Forelimb muscle (tissue), 1 donor: ENCODE measurements around the gene PAQR8. TPM values are rescaled to one million over a fixed set of nuclear protein-coding genes. Genes with fewer than 3 reads are reported as not detected.

Experiments used
- DNase-seq: peaks from one replicate; pipeline ENCODE4 v3.0.0-alpha.2; 2013; ENCODE audit warnings: low read depth
- polyA plus RNA-seq: library from polyadenylated mRNA; unstranded; fragments of 120-200 nt; gene quantifications from one replicate; pipeline ENCODE4 v1.2.1, GENCODE V29; 2013; ENCODE audit not compliant: insufficient read length

PAQR8 gene
- polyA plus RNA-seq, 1 donor, result 5.3 TPM

DNA sequence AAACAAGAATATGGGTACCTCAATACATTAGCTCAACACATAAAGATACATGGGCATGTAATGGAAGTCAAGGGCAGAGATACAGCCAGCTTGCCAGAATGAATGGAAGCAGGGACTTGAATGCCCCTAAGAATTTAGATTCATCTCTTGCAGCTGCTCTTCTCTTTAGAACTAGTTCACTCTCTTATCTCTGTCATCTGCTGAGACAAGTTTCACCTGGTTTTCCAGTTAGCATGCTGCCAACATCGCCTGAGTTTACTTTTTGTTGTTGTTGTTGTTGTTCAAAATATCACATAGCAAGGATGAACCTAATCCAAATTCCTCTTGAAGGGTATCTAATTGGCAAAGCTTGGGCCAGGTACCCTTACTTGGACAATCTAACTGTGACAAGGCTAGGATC, 14.1 kb upstream of the PAQR8 start:
- no peak for DNase-seq

DNA sequence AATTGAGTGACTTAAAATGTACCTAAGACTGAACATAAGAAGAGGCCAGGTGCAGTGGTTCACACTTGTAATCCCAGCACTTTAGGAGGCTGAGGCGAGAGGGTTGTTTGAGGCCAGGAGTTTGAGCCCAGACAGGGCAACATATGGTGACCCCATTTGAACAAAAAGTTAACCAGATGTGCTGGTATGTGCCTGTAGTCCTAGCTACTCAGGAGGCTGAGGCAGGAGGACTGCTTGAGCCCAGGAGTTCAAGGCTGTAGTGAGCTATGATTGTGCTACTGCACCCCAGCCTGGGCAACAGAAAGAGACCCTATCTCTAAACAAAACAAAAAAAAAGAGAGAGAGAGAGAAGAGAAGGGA, 10.1 kb upstream of the PAQR8 start:
- no peak for DNase-seq

DNA sequence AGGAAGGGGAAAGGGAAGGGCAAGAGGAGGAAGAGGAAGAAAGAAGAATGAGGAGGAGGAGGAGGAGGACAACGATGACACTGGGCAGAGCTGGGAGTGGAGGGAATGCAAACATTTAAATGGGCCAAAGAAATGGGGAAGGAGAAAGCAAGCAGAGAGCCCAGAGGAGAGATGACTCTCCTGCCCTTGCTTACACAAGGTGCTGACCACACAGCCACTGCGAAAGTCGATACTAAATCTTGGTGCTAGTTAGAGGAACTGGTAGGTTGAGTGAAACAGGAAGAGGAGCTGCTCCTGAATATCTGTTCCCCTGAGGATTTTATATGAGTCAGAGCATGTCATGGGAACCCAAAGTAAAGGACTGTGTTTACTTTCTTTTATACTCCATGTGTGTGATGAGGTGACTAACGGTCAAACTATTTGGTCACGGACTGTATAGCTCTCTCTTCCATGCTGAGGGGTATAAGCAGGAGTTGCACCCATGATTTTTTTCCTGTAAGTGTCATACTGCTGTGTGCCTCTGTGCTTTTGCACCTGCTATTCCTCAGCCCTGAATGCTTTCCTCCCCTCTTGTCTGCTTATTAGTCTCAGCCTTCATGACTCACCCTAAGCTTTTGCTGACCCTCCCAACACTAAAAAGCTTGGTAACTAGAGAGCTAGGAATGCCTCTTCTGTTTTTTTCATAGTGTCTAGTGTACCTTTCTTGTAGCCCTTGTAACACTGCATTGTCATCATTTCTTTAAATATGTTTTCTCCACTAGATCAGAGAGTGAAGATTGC, 9.5 kb upstream of the PAQR8 start:
- DNase-seq, result no peak

DNA sequence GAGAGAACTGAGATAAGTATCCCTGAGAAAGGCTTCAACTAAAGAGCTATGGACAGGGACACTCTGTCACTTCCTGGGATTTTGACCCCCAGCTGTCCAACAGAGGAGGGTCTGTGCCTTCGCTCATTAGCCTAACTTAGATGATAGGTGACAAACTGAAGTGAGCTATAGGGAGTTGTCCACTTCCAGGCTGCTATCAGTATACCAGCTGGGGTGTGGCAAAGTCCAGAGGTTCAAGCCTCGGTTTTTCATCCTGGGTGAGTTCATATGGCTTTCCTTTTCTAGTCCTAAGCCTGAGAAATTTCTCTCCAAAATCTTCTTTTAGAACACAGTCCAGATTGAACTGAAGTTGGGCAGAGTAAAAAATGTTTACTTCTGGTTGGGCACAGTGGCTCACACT, 5.9 kb upstream of the PAQR8 start:
- DNase-seq, result no peak

DNA sequence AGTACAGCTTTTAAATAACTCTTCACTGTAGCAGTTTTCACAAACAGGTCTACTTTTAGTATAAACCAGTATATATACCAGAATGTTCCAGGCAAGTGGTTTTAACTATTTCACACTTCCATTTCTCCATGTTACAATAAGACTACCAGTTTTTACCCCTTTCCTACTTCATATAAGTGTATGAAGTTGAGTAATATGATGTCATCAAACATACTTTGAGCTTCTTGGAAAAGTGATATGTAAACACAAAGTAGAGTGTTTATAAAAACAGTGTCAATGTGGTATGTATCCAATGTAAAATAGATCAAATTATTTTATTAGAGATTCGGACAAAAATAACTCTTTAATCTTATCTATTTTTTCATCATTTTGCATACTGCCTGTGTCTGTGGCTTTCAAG, 2.5 kb upstream of the PAQR8 start:
- no peak for DNase-seq

DNA sequence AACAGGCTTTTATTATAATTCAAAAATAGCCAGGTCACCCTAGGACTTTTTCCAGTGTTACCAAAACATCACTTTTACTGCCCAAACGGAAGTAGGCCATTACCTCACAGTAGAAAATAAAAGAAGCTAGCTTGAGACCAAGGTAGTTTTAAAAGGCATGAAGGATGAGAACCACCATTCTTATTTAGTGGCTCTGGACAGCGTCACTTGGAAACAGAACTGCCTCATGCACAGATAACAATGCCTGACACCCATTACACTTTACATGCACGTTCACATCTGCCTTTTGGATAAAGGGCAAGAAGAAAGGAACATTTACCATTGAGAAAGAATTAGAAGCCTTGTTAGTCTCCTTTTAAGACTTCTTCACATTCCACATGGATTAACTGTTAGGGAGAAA, 1.9 kb upstream of the PAQR8 start:
- DNase-seq, result no peak

DNA sequence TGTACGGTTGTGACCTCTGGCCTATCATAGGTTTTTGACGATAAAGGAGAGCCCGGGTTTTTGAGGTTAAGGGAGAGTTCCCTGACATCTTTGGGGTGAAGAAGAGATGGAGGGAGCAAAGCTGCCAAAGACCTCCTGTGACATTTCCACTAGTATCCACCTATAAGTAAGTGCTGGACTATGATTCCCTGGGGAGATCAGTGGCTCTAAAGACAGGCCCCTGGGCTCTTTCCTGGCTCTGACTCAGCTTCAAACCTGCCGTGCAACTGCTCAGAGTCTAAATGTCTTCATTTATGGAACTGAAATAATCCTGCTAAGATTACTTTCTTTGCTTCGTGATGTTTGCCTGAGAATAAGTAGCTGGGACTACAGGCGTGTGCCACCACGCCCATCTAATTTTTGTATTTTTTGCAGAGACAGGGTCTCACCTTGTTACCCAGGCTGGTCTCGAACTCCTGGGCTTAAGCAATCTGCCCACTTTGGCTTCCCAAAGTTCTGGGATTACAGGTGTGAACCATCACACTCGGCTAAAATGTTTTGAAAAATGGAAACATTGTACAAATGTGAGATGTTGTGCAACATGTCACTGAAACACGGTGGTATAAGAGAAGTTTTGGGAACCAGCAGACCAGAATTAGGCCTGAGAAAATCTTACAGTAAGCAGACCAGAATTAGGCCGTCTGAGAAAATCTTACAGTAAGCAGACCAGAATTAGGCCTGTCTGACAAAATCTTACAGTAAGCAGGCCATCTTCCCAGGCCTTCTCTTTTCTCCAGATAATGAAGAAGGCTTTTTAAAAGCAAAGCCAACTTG, 1.1 kb upstream of the PAQR8 start:
- DNase-seq, result no peak

DNA sequence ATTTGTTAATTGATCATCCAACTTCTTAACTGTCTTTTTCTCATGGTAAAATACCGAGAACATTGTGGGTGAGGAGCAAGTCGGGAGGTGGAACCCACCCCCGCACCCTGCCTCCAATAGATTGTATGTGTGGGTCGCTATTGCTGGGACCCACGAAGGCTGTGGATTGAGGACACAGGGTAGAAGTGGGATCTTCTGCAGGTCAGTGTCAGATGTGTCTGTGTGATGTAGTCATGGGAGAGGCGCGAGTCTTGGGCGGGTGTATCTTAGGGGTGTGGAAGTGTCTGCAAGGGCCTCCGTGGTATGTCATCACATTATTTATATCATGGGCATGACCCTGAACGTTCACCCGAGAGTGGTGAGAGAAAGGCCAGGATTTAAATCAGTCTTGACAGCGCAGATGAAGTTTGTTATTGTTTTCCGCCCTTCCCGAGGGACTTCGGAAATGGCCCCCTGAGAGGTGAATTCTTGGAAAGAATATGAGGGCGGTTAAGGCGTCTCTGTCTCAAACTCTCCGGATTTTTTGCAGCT, 472 bp upstream of the PAQR8 start:
- no peak for DNase-seq

DNA sequence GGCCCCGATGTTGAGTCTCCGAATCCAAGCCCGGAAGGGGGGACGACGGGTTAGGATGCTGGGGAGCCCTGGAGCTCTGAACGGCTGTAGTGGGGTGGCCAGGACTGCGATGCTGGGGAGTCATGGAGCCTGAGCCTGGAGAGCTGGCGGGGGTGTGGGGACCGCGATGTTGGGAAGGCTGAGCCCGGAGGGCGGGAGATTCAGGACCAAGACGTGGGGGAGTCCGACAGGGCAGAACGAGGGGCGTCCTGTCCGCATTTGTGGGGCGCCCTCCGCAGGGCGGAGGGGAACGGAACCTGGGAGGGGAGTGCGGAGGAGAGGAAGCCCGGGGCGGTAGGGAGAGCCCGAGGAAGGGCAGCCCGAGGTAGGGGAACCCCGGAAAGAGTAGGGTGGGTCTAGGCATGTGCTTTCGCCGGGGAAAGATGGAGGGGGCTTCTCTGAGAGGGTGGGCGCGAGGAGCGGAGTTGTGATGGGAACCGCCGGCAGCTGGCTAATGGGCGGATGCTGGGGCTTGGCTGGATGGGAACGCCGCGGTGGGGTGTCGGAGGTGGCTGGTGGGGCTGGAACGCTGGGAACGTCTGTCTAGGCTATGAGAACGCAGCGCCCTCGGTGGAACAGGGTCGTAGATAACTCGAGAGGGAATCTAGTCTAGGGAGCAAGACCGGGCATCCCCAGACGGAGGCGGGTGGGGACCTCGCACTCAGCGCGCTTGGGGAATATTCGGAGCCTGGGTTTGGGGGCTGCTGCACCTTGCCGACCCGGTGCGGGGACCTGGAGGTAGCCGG, 684 bp downstream of the PAQR8 start:
- no peak for DNase-seq

DNA sequence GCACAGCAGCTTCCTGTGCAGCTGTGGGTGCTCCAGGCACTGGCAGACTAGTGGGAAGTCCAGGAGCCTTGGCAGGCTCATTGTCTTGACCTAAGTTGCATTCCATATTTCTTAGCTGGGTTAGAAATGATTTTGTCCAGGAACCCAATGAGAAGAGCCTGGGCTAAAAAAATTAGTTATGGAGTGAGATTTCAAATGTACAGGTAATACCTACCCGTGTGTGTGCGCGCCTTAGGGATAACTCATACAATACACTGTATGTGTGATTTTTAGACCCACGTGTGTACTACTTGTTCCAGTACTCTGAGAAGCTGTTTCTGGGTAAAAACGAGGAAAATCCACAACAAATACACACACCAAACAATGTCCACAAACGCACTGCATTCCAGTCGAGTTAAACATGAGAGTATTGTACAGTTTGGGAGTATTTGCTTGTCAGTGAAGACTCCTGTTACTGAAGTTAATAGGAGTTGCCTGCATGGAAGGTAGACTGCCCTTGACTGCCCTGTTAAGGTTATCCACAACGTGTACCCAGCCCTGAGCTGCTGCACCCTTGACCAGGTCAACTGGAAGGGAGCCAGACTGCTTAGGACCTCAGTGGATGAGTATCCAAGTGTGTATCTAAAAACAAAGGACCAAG, 1.4 kb downstream of the PAQR8 start:
- no peak for DNase-seq

DNA sequence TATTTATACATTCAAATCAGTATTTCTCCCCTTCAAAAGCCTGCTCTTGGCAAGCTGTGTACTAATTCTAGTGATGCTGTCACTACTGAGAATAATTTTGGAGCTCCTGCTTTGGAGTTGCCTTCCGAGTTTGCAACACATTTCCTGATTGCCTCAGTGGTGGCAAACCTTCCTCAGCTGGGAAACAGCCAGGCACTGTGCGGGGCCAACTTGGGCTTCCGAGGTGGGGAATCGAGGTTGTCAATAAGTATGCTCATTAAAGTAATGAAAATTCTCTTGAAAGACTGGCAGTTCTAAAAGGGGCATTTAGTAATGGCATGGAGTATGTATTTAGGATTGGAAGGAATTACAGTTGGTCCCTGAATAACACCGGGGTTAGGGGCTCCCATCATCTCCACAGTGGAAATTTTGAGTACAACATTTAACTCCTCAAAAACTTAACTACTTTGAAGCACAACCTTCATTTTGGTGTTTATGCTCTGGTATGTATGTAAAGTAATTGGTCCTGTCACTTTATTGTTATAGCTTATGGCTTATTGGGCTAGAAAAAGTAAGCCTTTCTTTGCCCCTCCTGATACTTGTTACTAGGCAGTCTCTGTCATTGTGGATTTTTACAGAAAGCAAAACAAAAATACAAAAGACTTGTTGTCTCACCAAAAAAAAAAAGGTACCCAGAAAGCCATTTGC, 2.7 kb downstream of the PAQR8 start:
- DNase-seq, result no peak

DNA sequence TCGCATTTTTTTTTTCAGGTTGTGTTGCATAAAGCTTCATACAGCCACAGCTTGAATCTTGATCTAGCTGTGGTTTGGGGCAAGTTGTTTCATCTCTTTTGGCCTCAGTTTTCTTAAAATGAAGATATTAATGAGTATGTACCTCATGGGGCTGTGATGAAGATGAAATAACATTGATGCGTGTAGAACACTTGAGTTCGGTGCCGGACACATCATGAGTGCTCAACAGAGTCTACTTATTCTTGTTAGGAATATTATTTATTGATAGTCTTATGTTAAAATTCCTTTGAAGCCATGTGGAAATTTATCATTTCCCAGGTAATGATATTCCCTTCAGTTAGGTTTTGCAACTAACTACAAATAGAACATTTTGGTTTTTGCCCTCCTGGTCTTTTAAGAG, 3.4 kb downstream of the PAQR8 start:
- DNase-seq, result no peak

DNA sequence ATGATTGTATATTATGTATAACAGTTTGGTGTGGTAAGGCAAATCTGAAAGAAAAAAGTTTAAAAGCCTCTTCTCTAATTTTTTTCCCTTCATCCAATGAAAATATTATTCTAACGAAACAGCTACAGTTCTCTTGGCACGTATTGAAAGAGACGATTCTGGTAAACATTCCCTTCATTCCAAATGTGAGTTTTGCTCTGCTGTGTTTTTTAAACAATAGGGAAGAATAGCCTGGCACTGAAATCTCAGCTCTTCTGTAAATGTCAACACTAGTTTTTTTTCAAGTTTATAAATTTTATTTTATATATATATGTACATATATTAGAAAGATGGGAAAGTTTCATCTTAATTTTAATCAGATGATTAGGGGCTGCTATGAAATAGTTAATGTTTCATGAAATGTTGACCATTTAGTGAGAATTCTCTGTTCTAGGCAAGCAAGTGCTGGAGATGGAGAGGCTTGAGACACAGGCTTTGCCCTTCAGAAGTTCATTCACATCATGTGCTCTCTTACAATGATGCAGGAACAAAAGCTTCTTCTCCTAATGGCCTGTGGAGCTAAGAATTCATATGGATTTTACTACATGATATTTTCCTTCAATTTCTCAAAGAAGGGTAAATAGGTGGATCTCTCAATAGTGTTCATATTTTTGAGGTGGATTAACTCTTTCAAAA, 4.1 kb downstream of the PAQR8 start:
- no peak for DNase-seq

DNA sequence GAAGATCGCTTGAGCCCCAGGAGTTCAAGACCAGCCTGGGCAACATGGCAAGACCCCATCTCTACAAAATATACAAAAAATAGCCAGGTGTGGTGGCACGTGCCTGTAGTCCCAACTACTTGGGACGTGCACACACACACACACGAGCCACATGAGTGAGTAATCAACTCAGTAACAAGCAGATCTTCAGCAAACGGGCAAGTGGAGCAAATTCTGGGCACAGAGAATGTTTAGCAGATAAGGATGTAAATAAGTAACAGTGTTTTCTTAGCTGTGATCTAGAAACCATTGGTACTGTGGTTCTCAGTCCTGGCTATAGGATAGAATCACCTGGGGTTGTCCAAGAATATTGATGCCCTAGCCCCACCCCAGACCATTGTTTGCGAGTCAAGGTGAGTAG, 6.1 kb downstream of the PAQR8 start:
- no peak for DNase-seq

DNA sequence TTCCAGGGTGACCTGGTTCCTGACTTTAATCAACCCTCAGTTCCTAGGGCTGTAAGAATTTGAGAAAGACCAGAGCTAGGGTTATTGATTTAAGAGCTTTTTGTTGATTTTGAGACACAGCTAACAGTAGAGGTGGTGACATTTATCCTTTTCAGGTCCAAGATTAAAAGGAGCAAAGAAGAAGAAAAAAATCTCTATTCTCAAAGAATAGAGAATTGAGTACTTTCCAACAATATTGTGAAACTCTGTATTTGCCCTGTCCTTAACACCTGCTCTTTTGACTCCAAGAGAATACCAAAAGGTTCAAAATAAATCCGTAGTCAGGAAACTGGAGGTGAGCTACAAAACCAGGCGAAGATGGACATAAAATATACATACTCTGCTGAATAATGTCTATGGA, 7.3 kb downstream of the PAQR8 start:
- DNase-seq, result no peak

DNA sequence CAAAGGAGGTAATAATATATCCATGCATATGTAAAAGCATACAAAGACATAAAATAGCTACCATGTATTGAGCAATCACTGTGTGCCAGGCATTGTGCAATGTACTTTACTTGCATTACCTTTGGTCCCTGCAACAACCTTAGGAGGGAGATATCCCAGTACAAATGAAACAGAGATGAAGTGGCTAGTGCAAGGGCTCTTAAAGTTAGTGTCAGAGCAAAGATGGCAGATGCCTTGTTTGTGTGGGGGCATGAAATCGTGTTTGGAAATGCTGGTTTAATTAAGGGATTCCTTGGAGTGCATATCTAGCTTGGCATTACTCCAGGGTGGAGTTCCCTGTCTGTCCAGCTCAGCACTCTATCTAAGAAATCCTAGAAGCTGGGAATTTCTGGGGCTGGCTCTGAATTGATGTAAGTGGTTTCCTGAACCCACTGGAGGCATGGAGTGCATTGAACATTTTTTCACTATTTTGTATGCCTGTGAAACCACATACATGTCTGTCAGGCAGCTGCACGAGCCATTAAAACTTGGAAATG, 9.8 kb downstream of the PAQR8 start:
- no peak for DNase-seq

DNA sequence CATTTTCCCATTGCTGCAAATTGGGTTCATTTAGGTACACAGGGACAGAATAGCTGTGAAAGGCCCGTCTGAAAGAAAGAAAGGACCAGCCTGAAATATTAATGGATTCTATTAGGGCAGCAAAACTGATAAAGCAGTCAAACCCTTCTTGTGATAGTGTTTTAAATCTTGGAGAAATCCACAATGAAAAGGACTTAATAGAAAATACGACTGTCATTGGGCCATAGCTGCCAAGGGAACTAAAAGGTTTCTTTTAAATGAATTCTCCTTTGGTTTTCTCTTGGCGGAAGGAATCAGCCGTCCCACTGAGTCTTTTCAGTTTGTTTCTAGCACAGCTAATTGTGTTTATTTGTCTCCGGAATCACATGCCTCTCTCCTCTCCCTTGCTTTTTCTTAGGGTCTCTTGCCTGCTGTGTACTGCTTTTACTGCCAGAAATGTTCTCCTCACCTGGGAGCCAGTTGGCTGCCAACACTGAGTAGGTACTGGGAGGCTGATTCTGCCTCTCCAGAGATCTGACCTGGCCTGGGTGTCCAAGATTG, 11.3 kb downstream of the PAQR8 start:
- no peak for DNase-seq

DNA sequence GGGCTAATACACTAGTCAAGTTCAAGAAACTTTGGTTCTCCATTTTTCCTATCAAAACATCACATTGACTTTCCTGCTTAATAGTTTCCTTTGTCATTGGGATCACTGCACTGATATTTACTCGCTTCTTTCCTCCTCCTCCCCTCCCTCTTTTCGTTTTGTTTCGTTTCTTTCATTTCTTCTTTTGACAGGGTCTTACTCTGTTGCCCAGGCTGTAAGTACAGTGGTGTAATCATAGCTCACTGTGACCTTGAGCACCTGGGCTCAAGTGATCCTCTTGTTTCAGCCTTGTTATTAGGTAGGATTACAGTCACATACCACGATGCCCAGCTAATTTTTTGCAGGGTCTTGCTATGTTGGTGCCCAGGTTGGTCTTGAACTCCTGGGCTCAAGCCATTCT, 12.3 kb downstream of the PAQR8 start:
- no peak for DNase-seq

DNA sequence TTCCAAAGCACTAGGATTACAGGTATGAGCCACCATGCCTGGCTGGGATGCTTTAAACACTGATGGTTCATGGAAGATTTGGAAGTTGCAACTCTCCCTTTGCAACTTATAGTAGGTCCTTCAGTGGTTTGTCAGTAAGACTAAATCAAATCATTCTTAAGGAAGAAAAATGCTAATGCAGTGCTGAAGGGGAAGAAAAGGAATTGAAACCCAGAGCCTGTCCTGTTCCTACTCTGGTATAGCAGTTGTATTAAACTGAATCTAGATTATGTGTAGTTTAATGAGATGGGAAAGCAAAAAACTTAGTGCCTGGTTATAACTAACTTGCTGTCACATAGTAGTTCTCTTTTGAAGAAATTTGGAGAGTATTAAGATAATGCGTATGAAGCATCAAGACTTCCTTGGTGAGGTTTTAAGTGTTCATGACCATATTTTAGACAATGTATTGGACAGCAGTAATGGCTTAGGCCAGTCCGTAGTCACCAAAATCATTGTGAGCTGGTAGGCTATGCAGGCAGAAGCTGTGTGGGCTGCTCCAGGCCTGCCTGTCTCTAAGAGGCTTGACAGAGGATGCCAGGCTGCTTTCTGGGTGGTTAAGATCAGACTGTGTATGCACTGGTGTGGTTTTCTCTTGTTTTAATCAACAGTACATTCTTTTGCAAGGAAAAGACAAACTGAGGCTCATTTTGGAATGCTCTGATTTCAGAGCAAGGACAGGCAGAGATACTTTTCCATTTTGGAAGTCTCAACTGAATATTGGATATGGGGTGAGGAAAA, 14.0 kb downstream of the PAQR8 start:
- no peak for DNase-seq
